ENCODE measurements around the gene KPNB1. TPM values are rescaled to one million over a fixed set of nuclear protein-coding genes. Genes with fewer than 3 reads are reported as not detected.

Gene KPNB1
- total RNA-seq, 1 donor from 2014 or later: 276 TPM

- DNase-seq (ENCODE audit: low spot score): no peak
Measured at GRCh38 chr17:47728214-47728877, 78.6 kb downstream of the KPNB1 start.

DNA sequence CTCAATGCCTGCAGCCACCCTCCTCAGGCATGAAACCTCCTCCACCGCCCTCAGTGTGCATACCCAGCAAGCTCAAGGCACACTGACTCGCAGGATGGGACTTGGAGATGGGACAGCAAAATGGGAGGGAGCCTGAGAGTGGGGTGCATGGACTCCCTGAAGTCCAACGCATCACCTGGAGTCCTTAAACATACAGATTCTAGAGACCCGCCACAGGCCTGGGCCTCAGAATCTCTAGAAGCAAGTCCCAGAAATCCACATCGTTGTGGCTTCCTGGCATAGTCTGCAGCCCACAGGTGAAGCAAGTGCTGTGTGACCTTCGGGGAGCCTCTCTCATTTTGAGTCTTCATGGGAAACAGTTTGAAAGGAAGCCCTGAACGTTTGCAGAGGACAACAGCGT, 79.8 kb downstream of the KPNB1 start:
- DNase-seq (ENCODE audit: low spot score): no peak

GRCh38 chr17:47730681-47731080, 81.0 kb downstream of the KPNB1 start:
- no peak for DNase-seq (ENCODE audit: low spot score)

DNA sequence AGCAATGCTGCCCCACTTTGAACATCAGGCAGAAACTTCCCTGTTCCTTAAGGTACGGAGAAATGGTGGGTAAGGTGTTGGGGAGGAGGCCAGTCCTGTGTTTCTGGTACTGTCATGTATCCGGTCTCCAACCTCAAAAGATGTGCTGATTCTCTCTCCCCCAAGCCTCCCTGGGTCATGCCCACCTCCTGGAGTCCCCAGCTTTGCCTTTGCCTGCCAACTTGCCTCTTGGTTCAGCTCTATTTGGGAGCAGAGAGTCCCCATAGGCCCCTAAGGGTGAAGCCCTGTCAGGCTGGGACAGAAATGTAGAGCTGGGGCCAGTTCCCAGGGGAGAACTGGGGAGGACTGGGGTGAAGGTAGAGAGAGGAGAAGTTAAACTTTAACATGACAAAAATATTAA, 81.7 kb downstream of the KPNB1 start:
- no peak for DNase-seq (ENCODE audit: low spot score)

DNA sequence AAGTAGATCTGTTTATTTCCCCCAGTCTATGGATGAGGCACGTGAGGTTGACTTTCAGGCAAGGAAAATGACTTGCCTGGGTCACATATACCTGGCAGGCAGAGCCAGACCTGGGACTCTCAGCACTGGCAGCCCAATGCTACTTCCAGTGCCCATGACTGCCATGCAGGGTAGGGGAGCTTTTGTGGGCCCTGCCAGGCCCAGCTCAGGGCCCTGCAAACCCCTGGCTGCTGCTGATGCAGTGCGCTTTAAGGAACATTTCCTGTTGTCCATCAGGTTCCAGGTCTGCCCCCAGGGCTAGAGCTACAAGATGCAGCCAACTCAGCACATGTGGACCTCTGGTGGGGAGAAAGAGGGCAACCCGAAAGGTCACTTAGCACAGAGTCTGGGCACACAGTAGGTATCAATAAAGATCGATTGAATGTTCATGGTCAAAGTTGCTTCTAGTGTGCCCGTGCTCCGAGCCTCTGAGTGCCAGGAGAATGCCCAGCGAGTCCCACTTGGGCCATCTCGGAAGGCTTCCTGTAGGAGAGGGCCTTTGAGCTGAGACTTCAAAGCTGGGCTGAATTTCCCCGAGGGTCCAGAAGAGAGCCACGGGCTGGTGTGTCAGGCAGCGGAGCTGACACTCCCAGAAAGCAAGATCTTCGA, 82.8 kb downstream of the KPNB1 start:
- no peak for DNase-seq (ENCODE audit: low spot score)

- DNase-seq (ENCODE audit: low spot score): no peak
Measured at GRCh38 chr17:47733047-47733673, 83.4 kb downstream of the KPNB1 start, which contains the start of gene TBX21. Gene TBX21 (plus strand): TSS chr17:47733236. CDS start chr17:47733455, 219 bp downstream.

GRCh38 chr17:47733674-47734410, 84.1 kb downstream of the KPNB1 start:
- peak; percentile 68 for DNase-seq (ENCODE audit: low spot score)

- DNase-seq (ENCODE audit: low spot score): no peak
Measured at GRCh38 chr17:47735139-47735464, 85.4 kb downstream of the KPNB1 start.

Other genes starting within 250 kb of the KPNB1 start
- gene NPEPPS, start 118.8 kb upstream of the KPNB1 start, total RNA-seq: 106 TPM
- 21.7 TPM for gene TBKBP1, start 44.2 kb downstream of the KPNB1 start, total RNA-seq
- 0.35 TPM for gene TBX21, start 83.3 kb downstream of the KPNB1 start, total RNA-seq
- 5.1 TPM for gene OSBPL7, start 171.9 kb downstream of the KPNB1 start, total RNA-seq
- gene MRPL10, start 181.6 kb downstream of the KPNB1 start, total RNA-seq: 33.5 TPM
- not detected for gene LRRC46, start 181.8 kb downstream of the KPNB1 start, total RNA-seq
- 70.6 TPM for gene SCRN2, start 191.4 kb downstream of the KPNB1 start, total RNA-seq
- gene SP6, start 201.2 kb downstream of the KPNB1 start, total RNA-seq: 1.9 TPM
- 12.7 TPM for gene SP2, start 246.3 kb downstream of the KPNB1 start, total RNA-seq

All from mesenteric fat pad (tissue), 1 donor.